KBM-7 (cell line): ENCODE results near the gene MUSK.
A peak's percentile ranks its signal among the peaks of the same experiment; 100 is the strongest.

Experiments used
- DNase-seq: peaks from one replicate; pipeline ENCODE4 v3.0.0-alpha.2; 2015
- in situ Hi-C: fragments of 300-500 bp; cut with MboI; formaldehyde crosslinking; loops from 2 replicates; pipeline ENCODE4 v1.14.3; 2020; ENCODE audit warnings: low sequenced_read_pairs, low pct_unique_long_range_greater_than_20kb, mixed read lengths

The MUSK gene

GRCh38 chr9:110835859-110836271 is 167.3 kb downstream of the MUSK start:
- in situ Hi-C loops, result no loop called here
- no peak for DNase-seq

DNA sequence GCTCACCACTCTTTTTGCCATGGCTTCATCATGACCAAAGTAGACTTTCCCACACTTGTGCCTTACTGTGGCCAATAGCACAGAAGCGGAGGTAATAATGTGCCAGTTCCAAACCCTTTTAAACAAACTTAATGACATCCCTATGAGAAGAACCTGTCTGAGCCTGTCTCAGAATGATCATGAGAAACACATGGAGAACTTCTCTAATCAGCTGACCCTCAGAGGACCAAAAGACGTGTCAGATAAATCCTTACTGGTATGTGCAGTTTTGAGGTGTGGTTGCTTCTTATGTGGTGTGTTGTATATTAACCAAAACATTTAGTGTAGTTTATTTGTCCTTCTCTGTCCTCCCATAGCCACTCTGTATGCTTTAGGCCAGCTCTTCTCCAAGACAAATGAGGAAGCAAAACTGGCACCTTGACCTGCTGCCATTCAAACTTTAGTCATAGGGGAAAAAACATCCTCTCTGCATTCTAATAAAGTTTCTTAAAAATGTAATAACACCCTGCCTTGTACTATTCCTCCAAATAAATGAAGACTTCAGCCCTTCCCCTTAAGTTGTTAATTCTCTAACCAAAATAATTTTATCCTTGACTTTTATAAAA is 168.9 kb downstream of the MUSK start:
- no peak for DNase-seq
- in situ Hi-C loops, result no loop called here

- no peak for DNase-seq
- in situ Hi-C loops, result no loop called here
Observed at GRCh38 chr9:110842169-110842568, 173.6 kb downstream of the MUSK start.

GRCh38 chr9:110842986-110843385 is 174.4 kb downstream of the MUSK start:
- in situ Hi-C loops, result no loop called here
- DNase-seq, result no peak

DNA sequence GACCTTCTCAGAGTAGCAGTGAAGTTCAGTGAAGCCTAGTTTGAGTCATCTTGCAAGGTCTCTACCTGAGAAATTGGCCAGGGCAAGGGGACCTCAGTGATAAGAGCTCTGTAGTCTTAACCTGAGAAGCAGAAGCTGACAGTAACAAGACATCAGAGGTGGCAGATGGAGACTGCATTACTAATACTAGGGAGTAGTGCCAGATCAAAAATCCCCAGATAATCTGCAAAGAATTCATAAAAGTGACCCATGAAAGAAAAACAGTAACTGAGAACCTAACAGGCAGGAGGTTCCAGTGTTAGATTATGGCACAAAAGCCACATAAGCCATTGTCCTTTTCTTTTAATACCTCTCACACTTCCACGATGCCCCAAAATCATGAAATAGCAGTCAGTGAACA is 175.5 kb downstream of the MUSK start:
- no peak for DNase-seq
- in situ Hi-C loops, result no loop called here

- no peak for DNase-seq
- in situ Hi-C loops, result no loop called here
Observed at GRCh38 chr9:110846215-110846614, 177.6 kb downstream of the MUSK start.

- DNase-seq, result no peak
- in situ Hi-C loops, result no loop called here
Observed at GRCh38 chr9:110847671-110848070, 179.1 kb downstream of the MUSK start.

DNA sequence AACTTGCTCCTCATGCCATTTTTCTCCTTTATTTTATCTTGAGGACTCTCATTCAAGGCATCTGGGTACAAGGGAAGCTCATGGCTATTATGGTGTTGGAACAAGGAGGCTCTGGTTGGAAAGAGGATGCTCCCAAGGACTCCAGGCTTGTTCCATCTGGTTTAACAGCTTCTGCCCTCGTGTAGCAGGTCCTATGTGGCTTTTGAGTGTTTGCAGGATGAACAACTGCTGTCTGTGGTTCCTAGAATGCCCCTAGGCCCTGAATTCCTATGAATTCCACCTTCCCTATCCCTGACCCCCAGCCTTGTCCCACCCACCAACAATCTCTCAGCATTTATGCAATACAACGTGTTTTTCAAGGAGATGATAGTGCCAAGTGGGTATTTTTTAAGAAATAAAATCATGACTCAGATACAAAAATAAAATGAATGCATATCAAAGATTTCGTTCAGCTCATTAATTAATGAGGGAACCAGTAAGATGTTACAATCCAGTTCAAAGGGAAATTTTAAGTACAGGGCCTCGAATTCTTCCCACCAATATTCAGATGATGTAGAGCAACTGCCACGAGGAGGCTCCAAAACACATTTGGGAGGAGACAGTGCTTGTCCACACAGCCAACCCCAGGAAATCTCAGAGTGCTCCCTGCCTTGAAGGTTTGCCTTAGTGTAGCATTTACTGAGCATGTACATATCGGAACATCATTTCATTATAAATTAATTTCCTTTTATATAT is 182.0 kb downstream of the MUSK start:
- in situ Hi-C loops, result no loop called here
- DNase-seq, result peak; percentile 8
